ENCODE data around the gene CELF4.

The CELF4 gene

DNA sequence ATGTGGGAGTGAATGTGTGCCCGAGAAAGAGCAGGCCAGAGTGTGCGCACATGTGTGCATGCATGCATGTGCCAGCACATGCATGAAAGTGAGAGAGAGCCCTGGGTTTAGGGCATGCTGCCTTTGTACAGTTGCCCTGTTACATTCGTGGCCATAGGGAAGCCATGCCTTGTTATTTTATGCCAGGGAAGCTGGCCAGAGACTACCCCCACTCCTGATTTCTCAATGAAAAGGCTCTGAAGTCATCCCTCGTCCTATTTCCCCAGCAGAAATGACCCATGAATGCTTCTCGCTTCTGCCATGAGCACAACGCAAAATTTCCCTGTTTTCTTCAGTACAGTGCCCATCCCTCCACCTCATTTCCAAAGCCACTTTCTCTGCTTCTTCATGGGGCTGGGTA is 143.0 kb downstream of the CELF4 start:
- DNase-seq (ENCODE audit: low read depth in 2 of 2, low spot score in 1 of 2), result no peak

DNA sequence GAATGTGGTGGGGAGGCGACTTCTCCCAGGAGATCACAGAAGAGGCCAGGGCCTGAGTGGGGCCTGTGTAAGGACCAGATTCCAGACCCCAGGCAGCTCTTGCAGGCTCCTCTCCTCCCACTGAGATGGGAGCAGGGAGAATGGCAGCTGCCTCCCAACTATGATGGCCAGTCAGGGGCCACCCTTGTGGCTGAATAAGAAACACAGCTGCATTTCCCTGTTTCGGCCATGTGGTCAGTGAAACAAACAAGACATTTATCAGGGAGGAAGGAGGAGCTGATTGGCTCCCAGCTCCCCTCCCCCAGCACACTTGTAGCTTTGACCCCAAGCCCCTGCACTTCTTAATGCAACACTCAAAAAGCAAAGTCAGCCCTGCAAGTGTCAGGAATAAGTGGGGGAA is 143.5 kb downstream of the CELF4 start:
- DNase-seq (ENCODE audit: low read depth in 2 of 2, low spot score in 1 of 2), result no peak

DNA sequence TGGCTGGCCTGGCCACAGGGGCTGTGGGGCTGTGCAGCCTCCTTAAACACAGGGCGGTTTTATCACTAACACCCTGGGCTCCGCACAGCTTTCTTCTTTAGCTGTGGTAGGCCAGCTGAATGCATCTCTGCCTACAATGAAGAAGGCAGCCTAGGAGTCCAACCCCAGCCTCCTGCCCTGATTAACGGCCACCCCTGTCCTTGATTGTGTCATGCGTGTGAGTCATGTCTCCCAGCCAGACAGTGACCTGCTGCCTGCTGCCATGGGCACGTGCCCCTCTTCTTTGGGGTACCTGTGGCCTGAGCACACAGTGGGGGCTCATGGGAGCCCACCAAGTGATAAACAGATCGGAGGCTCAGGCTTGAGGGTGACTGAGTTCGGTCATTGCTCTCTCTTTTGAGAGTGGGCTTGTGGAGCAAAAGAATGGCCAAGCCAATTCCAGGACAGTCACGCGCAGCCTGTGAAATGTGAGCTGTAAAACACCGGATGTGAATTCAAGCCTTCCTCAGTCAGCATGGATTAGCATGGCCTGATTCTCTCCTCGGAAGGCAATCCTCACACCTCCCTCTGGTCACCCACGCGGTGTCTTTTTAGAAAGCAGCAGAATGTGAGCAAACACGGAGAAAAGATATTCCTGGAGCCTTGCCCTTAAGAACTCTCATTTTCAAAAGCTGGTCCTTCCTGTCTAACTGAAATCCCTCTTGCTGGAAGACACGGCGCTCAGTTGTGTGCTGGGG is 144.1 kb downstream of the CELF4 start:
- no peak for DNase-seq (ENCODE audit: low read depth in 2 of 2, low spot score in 1 of 2)

DNA sequence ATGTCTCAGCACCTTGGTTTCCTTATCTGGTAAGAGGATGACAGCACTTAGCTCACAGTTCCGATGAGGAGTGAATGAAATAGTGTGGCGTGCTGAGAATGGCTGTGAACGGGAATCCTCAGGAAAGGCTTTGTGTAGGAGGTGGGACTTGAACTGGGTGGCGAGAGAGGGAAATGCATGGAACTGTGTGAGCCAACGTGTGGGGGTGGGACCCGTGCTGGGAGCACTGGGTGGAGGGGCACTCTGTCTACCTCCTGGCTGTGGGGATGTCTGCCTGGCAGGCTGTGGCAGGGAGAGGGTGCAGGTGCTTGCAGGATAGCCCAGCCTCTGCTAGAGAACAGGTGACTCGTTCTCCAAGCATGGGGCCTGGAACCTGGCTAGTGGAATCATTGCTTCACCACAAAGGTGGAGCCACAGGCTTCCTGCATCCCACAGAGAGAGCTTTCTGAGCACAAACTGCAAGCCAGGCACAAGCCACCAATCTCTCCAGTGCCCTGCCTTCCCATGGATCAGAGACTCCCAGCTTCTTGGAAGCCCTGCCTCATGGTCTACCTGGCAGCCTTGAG is 145.2 kb downstream of the CELF4 start:
- no peak for DNase-seq (ENCODE audit: low read depth in 2 of 2, low spot score in 1 of 2)

DNA sequence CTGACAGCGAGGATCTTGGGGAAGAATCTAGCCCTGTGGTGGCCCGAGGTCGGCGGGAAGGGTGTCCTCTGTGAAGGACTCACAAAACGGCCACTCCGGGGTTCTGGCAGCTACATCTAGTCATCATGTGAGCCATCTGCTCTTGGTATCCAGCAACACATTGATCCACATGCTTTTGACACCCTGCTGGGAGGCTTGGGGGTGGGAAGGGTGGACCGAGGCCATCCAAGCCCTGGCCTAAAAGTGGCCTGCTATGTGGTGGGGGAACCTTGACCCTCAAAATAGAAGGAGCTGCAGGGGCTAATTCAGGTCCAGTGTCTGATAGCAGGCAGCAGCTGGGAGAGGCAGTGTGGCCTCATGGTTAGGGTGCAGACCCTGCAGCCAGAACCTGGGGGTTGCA is 145.7 kb downstream of the CELF4 start:
- no peak for DNase-seq (ENCODE audit: low read depth in 2 of 2, low spot score in 1 of 2)

DNA sequence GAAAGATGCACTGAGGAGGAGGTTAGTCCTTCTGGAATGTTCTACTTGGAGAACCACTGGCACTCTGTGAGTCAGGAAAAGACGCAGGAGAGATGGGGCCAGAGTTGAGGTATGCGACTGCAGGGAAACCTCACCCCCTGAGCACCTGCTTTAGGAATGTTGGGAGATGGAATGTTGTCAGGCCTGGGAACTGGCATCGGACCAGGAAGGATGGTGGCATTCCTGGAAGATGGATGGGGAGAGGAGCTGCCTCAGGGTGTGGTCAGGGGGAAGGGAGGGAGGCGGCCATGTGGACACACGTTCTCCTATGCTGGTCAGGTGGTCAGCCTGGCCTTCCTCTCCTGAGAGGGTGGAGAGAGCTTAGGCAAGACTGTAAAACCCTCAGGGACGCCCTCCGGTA is 146.3 kb downstream of the CELF4 start:
- no peak for DNase-seq (ENCODE audit: low read depth in 2 of 2, low spot score in 1 of 2)

DNA sequence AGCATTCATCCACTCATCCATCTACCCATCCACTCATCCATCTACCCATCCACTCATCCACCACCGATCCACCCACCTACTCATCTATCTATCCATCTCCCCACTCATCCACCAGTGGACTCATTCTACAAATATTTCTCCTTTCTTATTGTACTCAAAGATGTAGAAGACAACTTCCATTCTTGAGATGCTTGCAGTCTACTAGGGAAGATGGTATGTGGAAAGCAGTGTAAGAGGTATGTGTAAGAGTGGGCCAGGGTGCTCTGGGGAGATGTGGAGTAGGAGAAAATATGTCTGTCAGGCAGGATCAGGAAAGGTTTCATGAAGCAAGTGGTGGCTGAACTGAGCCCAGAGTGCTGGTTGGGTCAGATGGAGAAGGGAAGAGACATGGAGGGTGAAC is 150.8 kb downstream of the CELF4 start:
- no peak for DNase-seq (ENCODE audit: low read depth in 2 of 2, low spot score in 1 of 2)

DNA sequence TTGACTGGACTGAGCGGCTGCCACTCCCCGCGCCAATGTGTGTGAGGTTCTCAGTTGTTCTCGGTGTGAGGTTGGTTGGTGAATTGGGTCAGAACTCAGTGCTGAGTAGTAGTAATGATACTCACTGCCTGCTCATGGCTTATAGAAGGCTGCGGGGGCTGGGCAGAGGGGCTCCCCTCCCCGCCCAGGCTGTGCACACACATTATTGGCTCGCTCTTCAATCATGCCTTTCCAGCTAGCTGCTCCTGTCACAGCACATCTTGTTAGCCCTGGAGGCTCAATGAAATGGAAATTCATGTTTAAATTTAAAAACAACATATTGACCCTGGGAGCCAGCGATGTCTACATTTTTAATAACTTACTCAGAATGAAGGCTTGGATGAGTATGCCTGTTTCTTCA is 152.8 kb downstream of the CELF4 start:
- no peak for DNase-seq (ENCODE audit: low read depth in 2 of 2, low spot score in 1 of 2)

DNA sequence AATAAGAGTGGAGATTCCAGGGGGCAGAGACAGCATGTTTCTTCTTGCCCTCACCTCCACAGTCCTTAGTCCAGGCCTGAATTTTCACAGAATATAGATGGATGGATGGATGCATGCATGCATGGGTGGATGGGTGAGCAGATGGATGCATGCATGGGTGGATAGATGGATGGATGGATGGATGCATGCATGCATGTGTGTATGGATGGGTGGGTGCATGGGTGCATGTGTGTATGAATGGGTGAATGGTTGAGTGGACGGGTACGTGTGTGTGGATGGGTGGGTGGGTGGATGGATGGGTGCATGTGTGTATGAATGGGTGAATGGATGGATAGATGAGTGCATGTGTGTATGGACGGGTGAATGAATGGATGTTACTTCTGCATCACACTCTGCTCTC is 153.3 kb downstream of the CELF4 start:
- DNase-seq (ENCODE audit: low read depth in 2 of 2, low spot score in 1 of 2), result no peak

DNA sequence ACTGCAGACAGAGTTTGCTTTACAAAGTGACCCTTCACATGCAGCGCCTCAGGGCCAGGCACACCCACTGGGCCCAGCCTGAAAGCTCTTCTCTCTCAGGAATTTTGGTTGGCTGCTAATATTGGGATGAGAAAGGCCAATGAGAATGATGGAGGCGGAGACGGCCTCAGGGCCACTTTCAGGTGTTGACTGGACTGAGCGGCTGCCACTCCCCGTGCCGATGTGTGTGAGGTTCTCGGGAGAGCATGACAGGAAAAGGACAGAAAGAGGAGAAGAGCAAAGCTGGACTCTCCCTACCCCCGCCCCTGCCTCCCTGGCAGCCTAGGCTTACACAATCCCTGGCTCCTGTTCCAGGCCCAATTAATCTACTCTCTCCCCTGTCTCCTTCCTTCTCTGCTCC is 155.7 kb downstream of the CELF4 start:
- no peak for DNase-seq (ENCODE audit: low read depth in 2 of 2, low spot score in 1 of 2)

DNA sequence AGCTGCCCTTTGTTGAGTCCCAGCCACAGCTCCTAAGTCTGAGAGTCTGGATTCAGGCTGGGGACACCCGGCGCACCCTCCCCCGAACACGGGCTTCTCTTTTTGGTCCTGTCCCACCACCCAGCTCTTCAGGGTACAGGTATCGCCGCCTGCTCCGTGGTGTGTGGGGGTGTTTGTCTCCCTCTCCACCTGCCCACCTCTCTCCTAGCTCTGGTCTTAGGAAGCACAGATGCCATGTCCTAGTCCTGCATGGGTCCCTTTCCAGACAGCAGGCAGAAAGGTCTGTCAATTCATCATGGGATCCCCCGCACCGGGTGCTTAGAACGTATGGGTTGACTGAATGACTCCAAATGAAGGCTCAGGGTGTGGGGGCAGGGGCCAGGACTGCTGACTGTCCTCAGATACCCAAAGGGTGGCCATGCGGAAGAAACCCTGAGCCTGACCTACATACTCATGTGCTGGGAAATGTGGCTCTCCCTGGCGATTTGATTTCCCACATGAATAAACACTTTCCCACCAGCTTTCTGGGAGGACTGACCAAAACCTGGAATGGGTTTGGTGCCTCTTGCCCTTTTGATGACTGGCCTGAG is 156.8 kb downstream of the CELF4 start:
- DNase-seq (ENCODE audit: low read depth in 2 of 2, low spot score in 1 of 2), result no peak

DNA sequence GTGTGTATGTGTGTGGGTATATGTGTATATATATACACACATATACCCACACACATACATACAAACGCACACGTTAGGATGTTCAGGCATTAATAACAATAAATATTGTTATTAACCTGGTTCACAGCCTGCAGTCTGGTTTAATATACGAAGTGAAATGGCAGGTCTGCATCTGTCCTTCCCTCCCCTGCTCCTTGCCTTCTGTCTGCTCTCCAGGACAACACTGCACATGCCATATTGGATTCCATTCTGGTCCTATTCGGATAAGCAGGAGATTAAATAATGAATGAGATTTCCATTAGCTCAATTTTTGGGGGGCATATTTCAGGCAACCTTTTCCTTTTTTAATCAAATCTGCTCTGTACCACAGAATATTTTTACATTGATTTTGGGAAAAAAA is 158.0 kb downstream of the CELF4 start:
- no peak for DNase-seq (ENCODE audit: low read depth in 2 of 2, low spot score in 1 of 2)

DNA sequence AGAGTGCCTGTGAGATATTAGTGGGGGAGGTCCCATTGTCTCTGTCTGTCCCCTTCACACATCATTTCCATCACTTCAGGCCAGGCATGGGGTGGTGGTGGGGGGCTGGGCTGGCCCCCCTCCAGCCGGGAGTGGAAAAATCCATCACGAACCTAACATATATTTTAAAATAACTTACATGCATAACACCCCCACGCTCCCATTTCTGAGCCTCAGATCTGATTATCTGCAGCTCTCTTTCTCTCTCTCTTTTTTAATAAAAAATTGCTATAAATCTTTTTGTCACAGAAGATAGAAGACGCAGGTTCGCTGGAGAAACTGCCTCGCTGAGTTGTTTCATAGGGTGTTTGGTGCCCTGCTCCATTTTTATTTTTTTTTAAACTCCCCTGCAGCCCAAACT is 159.8 kb downstream of the CELF4 start:
- DNase-seq (ENCODE audit: low read depth in 2 of 2, low spot score in 1 of 2), result no peak

DNA sequence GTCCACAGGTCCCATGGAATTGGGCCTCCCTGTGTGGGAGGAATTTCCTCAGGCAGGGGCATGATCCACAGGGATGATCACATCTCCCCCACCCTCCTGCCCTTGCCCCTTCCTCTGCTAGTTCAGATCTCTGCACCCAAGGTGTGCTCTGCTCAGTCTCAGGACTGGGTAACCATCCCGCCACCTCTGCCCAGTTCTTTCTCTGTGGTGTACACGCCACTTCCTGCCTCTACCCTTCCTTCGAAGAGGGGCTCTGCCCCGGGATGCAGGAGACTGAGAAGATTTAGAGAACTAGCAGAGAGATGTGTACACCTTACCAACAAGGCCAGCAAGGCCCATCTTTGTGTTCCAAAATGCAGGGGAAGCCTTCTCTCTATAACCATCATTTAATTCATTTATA is 160.4 kb downstream of the CELF4 start:
- no peak for DNase-seq (ENCODE audit: low read depth in 2 of 2, low spot score in 1 of 2)

DNA sequence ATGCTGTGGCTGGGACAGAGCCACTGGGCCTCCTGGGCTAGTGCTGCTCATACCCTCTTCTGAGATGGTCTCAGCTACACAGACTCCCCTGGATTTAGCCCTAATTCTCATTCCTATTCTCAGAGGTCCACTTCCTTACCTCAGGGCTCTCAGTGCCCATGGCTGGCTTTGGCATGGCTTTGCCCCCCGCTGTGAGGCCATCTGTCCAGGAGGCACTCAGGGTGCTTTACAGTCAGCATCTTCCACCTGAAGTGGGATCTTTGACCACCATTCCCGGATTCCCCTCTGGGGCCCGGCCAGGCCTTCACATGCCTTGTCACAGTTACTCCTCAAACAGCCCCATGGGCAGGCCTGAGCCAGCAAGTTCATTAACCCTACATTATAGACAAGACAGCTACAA is 161.8 kb downstream of the CELF4 start:
- no peak for DNase-seq (ENCODE audit: low read depth in 2 of 2, low spot score in 1 of 2)

DNA sequence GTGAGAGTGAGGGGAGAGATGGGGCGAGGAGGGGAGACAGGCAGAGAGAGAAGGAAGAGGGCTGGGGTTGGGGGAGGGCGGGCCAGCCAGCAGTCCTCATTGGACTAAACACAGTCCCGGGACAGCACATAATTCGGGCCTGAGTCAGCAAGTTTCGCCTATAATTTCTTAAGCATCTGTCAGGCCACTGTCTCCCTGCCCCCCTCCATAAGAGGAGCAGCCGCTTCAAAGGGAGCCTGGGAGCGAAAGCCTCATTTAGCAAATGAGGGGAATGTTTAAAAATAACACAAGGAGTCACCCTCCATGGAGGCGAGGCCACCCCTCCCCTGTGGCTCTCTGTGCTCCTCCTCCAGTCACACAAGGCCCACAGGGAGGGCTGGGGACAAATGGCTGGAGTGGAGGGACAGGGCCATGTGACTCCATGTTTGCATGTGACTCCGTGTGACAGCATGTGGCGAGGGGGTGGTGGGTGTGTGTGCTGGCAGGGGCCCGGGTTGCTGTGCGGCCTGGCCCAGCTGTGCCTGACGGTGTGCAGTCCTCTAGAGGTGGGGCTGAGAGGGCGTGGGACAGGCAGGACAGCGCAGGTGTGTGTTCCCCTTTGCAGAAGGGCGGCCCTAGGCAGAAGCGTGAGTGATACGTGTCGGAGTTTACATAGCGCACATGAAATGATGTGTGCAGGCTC is 162.4 kb downstream of the CELF4 start:
- no peak for DNase-seq (ENCODE audit: low read depth in 2 of 2, low spot score in 1 of 2)

DNA sequence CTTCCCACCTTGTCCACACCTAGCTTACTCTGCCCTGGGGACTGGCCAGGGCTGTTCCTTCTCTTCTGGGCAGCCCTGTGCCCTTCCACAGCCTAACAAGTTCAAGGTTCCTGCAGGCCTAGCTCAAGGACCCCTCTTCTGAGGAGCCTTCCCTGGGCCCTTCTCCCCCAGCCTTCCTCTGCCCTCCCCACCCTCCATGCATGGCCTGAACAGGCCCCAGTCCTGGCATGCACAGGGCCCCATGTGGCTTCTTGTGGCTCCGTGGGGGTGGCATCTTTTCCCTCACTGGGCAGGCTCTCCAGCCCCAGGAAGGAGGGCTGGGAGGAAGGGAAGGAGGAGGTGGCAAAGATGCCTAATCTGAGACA is 162.9 kb downstream of the CELF4 start:
- no peak for DNase-seq (ENCODE audit: low read depth in 2 of 2, low spot score in 1 of 2)

DNA sequence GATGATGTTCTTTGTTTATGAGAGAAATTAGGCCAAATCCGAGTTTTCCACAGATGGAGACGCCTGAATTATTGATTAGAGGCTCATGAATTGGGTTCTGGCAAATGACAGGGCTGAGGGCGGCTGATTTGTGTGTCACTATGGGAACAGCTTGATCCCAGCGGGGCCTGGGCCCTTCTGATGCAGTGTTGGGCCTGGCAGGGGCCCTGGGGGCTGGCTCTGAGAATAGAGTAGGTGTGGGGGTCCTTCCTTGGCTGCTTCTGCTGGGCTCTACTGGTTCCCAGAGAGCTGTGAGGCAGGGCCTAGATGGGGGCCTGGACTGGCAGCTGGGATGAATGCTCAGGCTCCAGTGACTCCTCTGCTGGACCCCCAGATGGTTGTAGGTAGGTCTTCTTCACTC is 164.8 kb downstream of the CELF4 start:
- DNase-seq (ENCODE audit: low read depth in 2 of 2, low spot score in 1 of 2), result no peak

DNA sequence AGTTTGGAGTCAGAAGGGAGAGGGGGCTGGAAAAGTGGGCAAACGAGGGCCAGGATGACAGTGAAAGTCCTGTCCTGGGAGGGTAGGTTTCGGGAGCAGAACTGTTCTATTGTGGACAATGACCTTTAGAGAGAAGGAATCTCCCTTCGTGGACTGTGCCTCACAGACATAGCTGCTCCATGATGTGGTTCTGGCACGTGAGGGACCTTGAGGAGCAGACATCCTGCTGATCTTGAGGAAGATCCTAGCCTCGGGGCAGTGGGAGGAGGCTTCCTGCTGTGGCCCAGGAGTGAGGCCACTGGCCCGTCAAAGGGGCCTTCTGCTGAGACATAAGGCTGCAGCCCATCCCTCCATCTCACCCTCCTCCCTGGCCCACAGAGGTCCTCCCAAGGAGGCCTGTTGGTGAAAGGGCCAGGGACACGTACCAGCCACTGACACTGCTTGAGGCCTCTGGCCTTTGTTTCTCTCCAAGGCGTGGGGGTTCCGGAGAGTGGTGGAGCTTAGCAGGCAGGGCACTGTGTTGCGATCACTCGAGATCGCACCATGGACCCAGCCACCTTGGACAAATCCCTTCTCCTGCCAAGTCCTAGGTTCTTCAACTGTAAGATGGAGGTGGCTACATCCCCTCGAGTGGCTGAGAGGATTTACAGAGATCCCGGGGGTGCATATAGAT is 167.2 kb downstream of the CELF4 start:
- DNase-seq (ENCODE audit: low read depth in 2 of 2, low spot score in 1 of 2), result no peak

DNA sequence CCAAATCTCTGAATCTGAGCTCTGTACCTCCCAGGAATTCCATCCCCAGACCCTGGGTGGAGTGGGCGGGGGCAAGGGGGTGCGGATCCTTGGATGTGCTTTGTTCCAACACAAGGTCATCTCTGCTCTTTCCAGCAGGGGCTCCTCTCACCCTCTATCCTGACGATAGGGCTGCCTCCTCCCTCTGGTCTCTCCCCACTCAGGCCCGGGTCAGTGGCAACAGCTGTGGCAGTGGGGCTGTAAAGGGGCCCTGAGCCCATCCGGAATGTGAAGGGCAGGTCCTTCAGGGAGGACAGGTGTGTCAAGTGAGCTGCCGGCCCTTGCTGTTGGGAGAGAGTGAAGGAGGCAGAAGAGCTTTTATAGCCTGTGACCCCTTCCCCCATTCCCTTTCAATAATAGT is 167.8 kb downstream of the CELF4 start:
- no peak for DNase-seq (ENCODE audit: low read depth in 2 of 2, low spot score in 1 of 2)

DNA sequence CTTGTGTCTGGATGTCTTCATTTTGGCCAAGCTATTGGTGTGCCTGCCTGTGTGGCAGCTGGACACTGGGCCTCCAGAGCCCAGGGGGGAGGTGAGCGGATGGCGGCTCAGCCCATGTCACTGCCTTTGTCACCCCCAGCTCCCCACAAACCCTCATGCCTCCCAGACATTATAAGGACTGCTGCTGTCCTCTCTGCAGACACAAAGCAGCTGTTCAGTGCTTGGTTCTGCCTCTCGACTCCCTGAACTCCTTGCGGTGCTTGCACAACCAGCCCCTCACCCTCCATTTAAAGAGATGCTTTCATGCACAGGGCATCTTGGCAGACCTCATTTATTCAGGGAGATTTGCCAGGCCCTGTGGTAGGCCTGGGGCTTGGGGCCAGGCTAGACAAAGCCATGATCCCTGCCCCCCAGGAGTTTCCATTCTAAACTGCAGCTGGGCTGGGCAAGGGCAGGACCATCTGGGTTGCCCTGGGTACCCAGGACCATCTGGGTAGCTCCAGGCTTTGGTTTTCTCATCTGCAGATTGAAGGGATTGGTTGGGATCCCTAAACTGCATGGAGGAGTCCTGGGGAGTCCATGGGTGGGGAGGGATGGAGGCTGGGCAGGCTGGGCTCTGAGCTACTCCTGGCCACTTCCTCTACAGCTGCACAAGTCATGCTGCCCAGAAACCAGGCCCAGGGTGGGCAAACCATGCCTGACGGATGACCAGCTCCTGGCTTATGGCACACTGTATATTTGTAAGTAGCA is 168.5 kb downstream of the CELF4 start:
- no peak for DNase-seq (ENCODE audit: low read depth in 2 of 2, low spot score in 1 of 2)
